Mammary epithelial cell (primary cell): ENCODE results near the gene ZNF117.

Experiments used
- CTCF ChIP-seq, 2 donors: IDR thresholded peaks in 1 of 2; conservative IDR thresholded peaks in 1 of 2; 2 replicates each; pipeline ENCODE4 v1.5.1; 2011 to 2012; ENCODE audit warnings: inconsistent platforms in 2 of 2, low read length in 2 of 2, mild to moderate bottlenecking in 2 of 2, control low read depth in 1 of 2, low read depth in 1 of 2; ENCODE audit not compliant: insufficient read depth in 1 of 2; ENCODE audit errors: extremely low read depth in 1 of 2
- EZH2 ChIP-seq: IDR thresholded peaks from 2 replicates; pipeline ENCODE4 v1.6.1; 2012; ENCODE audit warnings: low read length, inconsistent platforms, borderline replicate concordance

GRCh38 chr7:64938540-64938939 lies 52.3 kb downstream of the ZNF117 start:
- TF ChIP-seq CTCF (conservative IDR thresholded peaks at IDR 0.05 in 1 of 2, IDR thresholded peaks at IDR 0.05 in 1 of 2; ENCODE audit: extremely low read depth in 1 of 2, insufficient read depth in 1 of 2, low read depth in 1 of 2, low read length in 2 of 2) = no peak
- TF ChIP-seq EZH2 = no peak
